GM12878 (cell line): Measurements from ENCODE around the gene NAV2. TPM values are rescaled to one million over a fixed set of nuclear protein-coding genes. Genes with fewer than 3 reads are reported as not detected.

ENCODE experiments used
- ATAC-seq: fragments of 200-7000 bp; cut with Tn5 transposase; 3 replicates; pipeline ENCODE4 v1.9.1; 2020; ENCODE audit warnings: mild to moderate bottlenecking, moderate library complexity
- BruUV-seq: library from RNA; stranded (reverse); fragments of 400-500 nt; replicated peaks from 2 replicates; lab custom pipeline; 2021; lab: Mats Ljungman, UMichigan
- CTCF ChIA-PET: fragments of 300-600 bp; sonication (Branson Sonifier 250); formaldehyde crosslinking; extraction: SDS; loops from one replicate; lab custom pipeline; 2021; ENCODE audit warnings: inconsistent platforms; lab: Yijun Ruan, JAX
- POLR2A ChIA-PET: fragments of 350-600 bp; formaldehyde crosslinking; extraction: SDS; loops from one replicate; lab custom pipeline; 2021; ENCODE audit warnings: inconsistent platforms; lab: Charles Lee
- RAD21 ChIA-PET: fragments of 300-600 bp; sonication (Branson Sonifier 250); formaldehyde crosslinking; loops from one replicate; lab custom pipeline; 2023; ENCODE audit warnings: antibody characterized with exemption; ENCODE audit not compliant: unreplicated experiment; lab: Charles Lee
- SMC1A ChIA-PET: fragments of 300-600 bp; sonication (Branson Sonifier 250); formaldehyde crosslinking; loops from one replicate; lab custom pipeline; 2023; ENCODE audit not compliant: unreplicated experiment, uncharacterized antibody; lab: Charles Lee
- DNase-seq: peaks from one replicate; pipeline ENCODE4 v3.0.0-alpha.2; 2011; ENCODE audit warnings: low read depth, low spot score
- FAIRE-seq: peaks from 3 replicates; lab custom pipeline; 2011; peaks lifted over from hg19 to GRCh38; lab: Jason Lieb, UNC
- H2AFZ ChIP-seq: 2 replicates; pipeline ENCODE4 v1.6.0; 2011; ENCODE audit warnings: low read depth, low read length, control low read depth; ENCODE audit not compliant: control insufficient read depth
- H3K27ac ChIP-seq: 2 replicates; pipeline ENCODE4 v1.5.1; 2011; ENCODE audit warnings: control low read depth; ENCODE audit not compliant: control insufficient read depth, insufficient read depth
- H3K27me3 ChIP-seq, 2 experiments: replicated peaks in 1 of 2; 2 replicates each; pipeline versions ENCODE4 v1.6.0 to v1.6.1; 2011; ENCODE audit warnings: low read length in 1 of 2; ENCODE audit not compliant: control insufficient read depth in 2 of 2, insufficient read depth in 2 of 2
- H3K36me3 ChIP-seq, 2 experiments: 2 replicates each; pipeline ENCODE4 v1.5.1; 2011; ENCODE audit warnings: low read length in 1 of 2; ENCODE audit not compliant: control insufficient read depth in 2 of 2, insufficient read depth in 2 of 2
- H3K4me1 ChIP-seq: 2 replicates; pipeline ENCODE4 v1.6.1; 2011; ENCODE audit warnings: mild to moderate bottlenecking, low read length, moderate library complexity, mixed read lengths; ENCODE audit not compliant: control insufficient read depth, insufficient read depth
- H3K4me2 ChIP-seq: 2 replicates; pipeline ENCODE4 v1.6.0; 2011; ENCODE audit warnings: control low read depth; ENCODE audit not compliant: control insufficient read depth, insufficient read depth
- H3K4me3 ChIP-seq: fragments of 200-600 bp; sonication (generic); 2 replicates; pipeline ENCODE4 v1.5.1; 2016
- H3K79me2 ChIP-seq: 2 replicates; pipeline ENCODE4 v1.6.0; 2011; ENCODE audit warnings: low read length; ENCODE audit not compliant: control insufficient read depth, insufficient read depth
- H3K9ac ChIP-seq: 2 replicates; pipeline ENCODE4 v1.8.0; 2011; ENCODE audit warnings: low read length, control low read depth, mixed read lengths; ENCODE audit not compliant: control insufficient read depth, insufficient read depth
- H3K9me3 ChIP-seq: replicated peaks from 3 replicates; pipeline ENCODE4 v1.5.1; 2011; ENCODE audit warnings: mild to moderate bottlenecking, low read length; ENCODE audit not compliant: control insufficient read depth, insufficient read depth
- H4K20me1 ChIP-seq: 2 replicates; pipeline ENCODE4 v1.6.0; 2011; ENCODE audit not compliant: control insufficient read depth, insufficient read depth
- CREB1 ChIP-seq: IDR thresholded peaks from 2 replicates; pipeline ENCODE4 v1.6.1; 2012; ENCODE audit warnings: low read depth, mild to moderate bottlenecking, inconsistent platforms
- FOXM1 ChIP-seq: IDR thresholded peaks from 2 replicates; pipeline ENCODE4 v1.6.1; 2012; ENCODE audit warnings: low read depth, mild to moderate bottlenecking, inconsistent platforms, low read length, moderate library complexity
- MYC ChIP-seq: IDR thresholded peaks from 2 replicates; pipeline ENCODE4 v1.6.1; 2011; ENCODE audit warnings: mild to moderate bottlenecking, low read length, moderate library complexity, inconsistent platforms; ENCODE audit not compliant: insufficient read depth, insufficient replicate concordance, insufficient read length, severe bottlenecking
- NFXL1 ChIP-seq: fragments of 450-650 bp; IDR thresholded peaks from 2 replicates; pipeline ENCODE4 v1.6.1; 2017; ENCODE audit warnings: antibody characterized with exemption, mild to moderate bottlenecking, borderline replicate concordance
- RCOR1 ChIP-seq: conservative IDR thresholded peaks from 2 replicates; pipeline ENCODE4 v1.6.1; 2012; ENCODE audit warnings: low read depth, low read length, improper control_type of control experiment
- SUPT20H ChIP-seq: IDR thresholded peaks from 2 replicates; pipeline ENCODE4 v1.6.1; 2011; ENCODE audit warnings: low read depth, mild to moderate bottlenecking, low read length, moderate library complexity, borderline replicate concordance; ENCODE audit not compliant: control insufficient read depth
- TCF3 ChIP-seq: IDR thresholded peaks from 2 replicates; pipeline ENCODE4 v1.6.1; 2012; ENCODE audit warnings: low read depth, mild to moderate bottlenecking, low read length, borderline replicate concordance; ENCODE audit not compliant: insufficient read depth
- ZSCAN29 ChIP-seq: fragments of 450-650 bp; IDR thresholded peaks from 2 replicates; pipeline ENCODE4 v1.6.1; 2017; ENCODE audit warnings: mild to moderate bottlenecking, moderate library complexity
- ZZZ3 ChIP-seq: IDR thresholded peaks from 2 replicates; pipeline ENCODE4 v1.6.1; 2011; ENCODE audit warnings: low read depth; ENCODE audit not compliant: control insufficient read depth, insufficient read length
- in situ Hi-C: fragments of 300-500 bp; cut with MboI; formaldehyde crosslinking; loops from 9 replicates; pipeline ENCODE4 v1.14.3; 2018; ENCODE audit warnings: mixed read lengths
- intact Hi-C: fragments of 100-400 bp; cut with micrococcal nuclease; formaldehyde crosslinking; loops from one replicate; pipeline ENCODE4 v1.14.2; 2022; ENCODE audit not compliant: unreplicated experiment
- polyA plus RNA-seq, 11 experiments: library from polyadenylated mRNA; depleted of rRNA in 4 of 11; unstranded in 6 of 11; stranded (reverse) in 5 of 11; fragments of >200 nt; fragmentation: Nextera tagmentation in 4 of 11; fragmentation: Illumina TruSeq in 1 of 11; extraction: Ambion mirVana in 4 of 11; extraction: Trizol in 1 of 11; gene quantifications; 1 replicate in 1 of 11; 2 replicates in 10 of 11; pipeline versions ENCODE4 v1.2.1 to v1.2.3, GENCODE V29; 2011 to 2016; ENCODE audit warnings: inconsistent platforms in 2 of 11, missing spikeins in 2 of 11, low read depth in 1 of 11
- total RNA-seq, 4 experiments: library from RNA; depleted of rRNA in 3 of 4; stranded (reverse); fragments of >200 nt in 3 of 4; fragmentation: Illumina TruSeq in 1 of 4; extraction: Trizol in 1 of 4; gene quantifications; 2 replicates each; pipeline versions ENCODE4 v1.2.1 to v1.2.3, GENCODE V29; 2013 to 2021
- TF ChIP-seq, protein P1 (sequence below): IDR thresholded peaks from 2 replicates; pipeline ENCODE4 v1.6.1; 2012; ENCODE audit warnings: low read depth, low read length, improper control_type of control experiment

Gene NAV2
- total and polyA plus RNA-seq, 10 of the 15 experiments (the other 5 are each of a cell fraction or from before 2014, with no cell fraction given): 0.35 to 6.1 (median 1.1) TPM

DNA sequence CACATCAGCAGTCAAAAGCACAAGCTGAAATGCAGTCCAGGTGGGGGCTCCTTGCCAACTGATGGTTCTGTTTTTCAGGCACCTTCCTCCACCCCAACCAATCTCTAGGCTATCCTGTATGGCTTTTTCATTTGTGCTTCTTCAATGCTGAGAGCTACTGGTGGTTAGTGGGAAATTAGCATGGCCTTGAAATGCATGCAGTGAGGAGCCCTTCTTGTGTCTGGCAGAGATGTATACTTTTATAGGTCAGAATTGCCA is 167.4 kb downstream of the NAV2 start:
- ChIA-PET SMC1A (no interaction called here), RAD21 (no interaction called here), POLR2A (no interaction called here), CTCF (interaction anchor here (1.9 kb wide), 1 partner anchor 23 kb away, joined by 6 read pairs; no protein-coding TSS in a partner anchor)
- H4K20me1 ChIP-seq: no peaks in the 10 kb centered on the region
- in situ Hi-C loops: no loop called here
- DNase-seq (no peak), ATAC-seq (no peak)
- no peak overlapping the region for H3K4me2 ChIP-seq
- H3K9me3 ChIP-seq: no peaks in the 10 kb centered on the region
- H3K36me3 ChIP-seq: no peaks in the 10 kb centered on the region; a peak in 1 of 4 replicates
- intact Hi-C loops: no loop called here
- H3K79me2 ChIP-seq: no peaks in the 10 kb centered on the region
- H3K27ac ChIP-seq: no peak overlapping the region
- H3K4me3 ChIP-seq: no peak overlapping the region
- no peak overlapping the region for H2AFZ ChIP-seq
- no peaks in the 10 kb centered on the region; a peak in 1 of 4 replicates for H3K27me3 ChIP-seq
- no peaks in the 10 kb centered on the region for H3K4me1 ChIP-seq
- no TSS peak for BruUV-seq
- TF ChIP-seq SUPT20H: no peak
- TF ChIP-seq CREB1: no peak
- no peak for TF ChIP-seq ZZZ3
- TF ChIP-seq FOXM1: no peak
- TF ChIP-seq, protein P1, sequence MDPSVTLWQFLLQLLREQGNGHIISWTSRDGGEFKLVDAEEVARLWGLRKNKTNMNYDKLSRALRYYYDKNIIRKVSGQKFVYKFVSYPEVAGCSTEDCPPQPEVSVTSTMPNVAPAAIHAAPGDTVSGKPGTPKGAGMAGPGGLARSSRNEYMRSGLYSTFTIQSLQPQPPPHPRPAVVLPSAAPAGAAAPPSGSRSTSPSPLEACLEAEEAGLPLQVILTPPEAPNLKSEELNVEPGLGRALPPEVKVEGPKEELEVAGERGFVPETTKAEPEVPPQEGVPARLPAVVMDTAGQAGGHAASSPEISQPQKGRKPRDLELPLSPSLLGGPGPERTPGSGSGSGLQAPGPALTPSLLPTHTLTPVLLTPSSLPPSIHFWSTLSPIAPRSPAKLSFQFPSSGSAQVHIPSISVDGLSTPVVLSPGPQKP: no peak
- TF ChIP-seq ZSCAN29: no peak
- no peak for TF ChIP-seq MYC
- no peak for TF ChIP-seq NFXL1
- TF ChIP-seq RCOR1: no peak
- no peak for TF ChIP-seq TCF3
- TF ChIP-seq, all 136 proteins: peak for 0
- H3K9ac ChIP-seq: no peak overlapping the region
- no peak for FAIRE-seq
